ENCODE data around the gene UBE2I. TPM values are rescaled to one million over a fixed set of nuclear protein-coding genes. Genes with fewer than 3 reads are reported as not detected.
A peak's percentile ranks its signal among the peaks of the same experiment; 100 is the strongest.
"Not testable (repeated sequence)": the region's sequence is repeated elsewhere in the genome, so short reads cannot be mapped to it uniquely, and the experiment has no call there.

Gene UBE2I
- total and polyA plus RNA-seq, 4 donors, result 35.7 to 86.7 (median 72.4) TPM

GRCh38 chr16:1264345-1265089 is 44.9 kb upstream of the UBE2I start:
- DNase-seq, result no peak
- no peak for ATAC-seq (ENCODE audit: low FRiP score)
- H3K9me3 ChIP-seq (ENCODE audit: control insufficient read depth, low read length), result no peaks in the 10 kb centered on the region
- H3K36me3 ChIP-seq (ENCODE audit: control insufficient read depth in 1 of 2, insufficient read depth in 2 of 2, low read length in 1 of 2), result no peaks in the 10 kb centered on the region
- no peak overlapping the region for H3K4me3 ChIP-seq (ENCODE audit: low read length in 2 of 2)
- H3K27me3 ChIP-seq (ENCODE audit: control insufficient read depth in 1 of 2, insufficient read depth in 2 of 2, low read length in 1 of 2), result no peaks in the 10 kb centered on the region
- no peak overlapping the region for H3K27ac ChIP-seq (ENCODE audit: low read depth in 1 of 2, low read length in 2 of 2)
- H3K4me1 ChIP-seq (ENCODE audit: control insufficient read depth in 1 of 2, insufficient read depth in 2 of 2, low read length in 2 of 2), result no peaks in the 10 kb centered on the region
- WGBS, 2 donors, result 95 to 96% methylated on average over 16 of the region's 16 CpGs
- intact Hi-C loops (cut with DNase I), result loop anchor here in 1 of 2 donors (10.0 kb wide), 1 partner anchor 50 kb away; no protein-coding TSS in a partner anchor

- Histone ChIP-seq H3K9me3 (ENCODE audit: control insufficient read depth, low read length) (no peaks in the 10 kb centered on the region), H3K27ac (ENCODE audit: low read depth in 1 of 2, low read length in 2 of 2) (no peak overlapping the region), H3K4me3 (ENCODE audit: low read length in 2 of 2) (no peak overlapping the region), H3K36me3 (ENCODE audit: control insufficient read depth in 1 of 2, insufficient read depth in 2 of 2, low read length in 1 of 2) (no peaks in the 10 kb centered on the region), H3K27me3 (ENCODE audit: control insufficient read depth in 1 of 2, insufficient read depth in 2 of 2, low read length in 1 of 2) (no peaks in the 10 kb centered on the region), H3K4me1 (ENCODE audit: control insufficient read depth in 1 of 2, insufficient read depth in 2 of 2, low read length in 2 of 2) (no peaks in the 10 kb centered on the region)
- ATAC-seq (ENCODE audit: low FRiP score) (no peak), DNase-seq (no peak)
- intact Hi-C loops (cut with DNase I), result loop anchor here in 1 of 2 donors (10.0 kb wide), 1 partner anchor 50 kb away; no protein-coding TSS in a partner anchor
- 75 to 82% methylated on average over 13 of the region's 13 CpGs for WGBS, 2 donors
Measured at GRCh38 chr16:1265090-1265630, 44.3 kb upstream of the UBE2I start.

GRCh38 chr16:1265826-1266225 is 43.6 kb upstream of the UBE2I start:
- 88 to 89% methylated on average over 19 of the region's 19 CpGs for WGBS, 2 donors

GRCh38 chr16:1269418-1269817 is 40.0 kb upstream of the UBE2I start:
- intact Hi-C loops (cut with DNase I), result loop anchor here in 1 of 2 donors (10.0 kb wide), 1 partner anchor 55 kb away; no protein-coding TSS in a partner anchor

More at GRCh38 chr16:1265826-1266225, 43.6 kb upstream of the UBE2I start:
- ATAC-seq (ENCODE audit: low FRiP score) (no peak), DNase-seq (no peak)
- no peaks in the 10 kb centered on the region for H3K27me3 ChIP-seq (ENCODE audit: control insufficient read depth in 1 of 2, insufficient read depth in 2 of 2, low read length in 1 of 2)
- no peaks in the 10 kb centered on the region for H3K36me3 ChIP-seq (ENCODE audit: control insufficient read depth in 1 of 2, insufficient read depth in 2 of 2, low read length in 1 of 2)
- H3K4me3 ChIP-seq (ENCODE audit: low read length in 2 of 2), result no peak overlapping the region
- intact Hi-C loops (cut with DNase I), result loop anchor here in 1 of 2 donors (10.0 kb wide), 1 partner anchor 51 kb away; no protein-coding TSS in a partner anchor
- no peaks in the 10 kb centered on the region for H3K9me3 ChIP-seq (ENCODE audit: control insufficient read depth, low read length)
- no peak overlapping the region for H3K27ac ChIP-seq (ENCODE audit: low read depth in 1 of 2, low read length in 2 of 2)
- H3K4me1 ChIP-seq (ENCODE audit: control insufficient read depth in 1 of 2, insufficient read depth in 2 of 2, low read length in 2 of 2), result no peaks in the 10 kb centered on the region

GRCh38 chr16:1271380-1271723 is 38.1 kb upstream of the UBE2I start:
- DNase-seq (peak in 1 of 2 donors; percentile 60), ATAC-seq (ENCODE audit: low FRiP score) (no peak)
- H3K27ac ChIP-seq (ENCODE audit: low read depth in 1 of 2, low read length in 2 of 2), result no peak overlapping the region
- 77 to 78% methylated on average over 12 of the region's 12 CpGs for WGBS, 2 donors
- H3K27me3 ChIP-seq (ENCODE audit: control insufficient read depth in 1 of 2, insufficient read depth in 2 of 2, low read length in 1 of 2), result no peaks in the 10 kb centered on the region
- H3K4me3 ChIP-seq (ENCODE audit: low read length in 2 of 2), result no peak overlapping the region
- intact Hi-C loops (cut with DNase I), result no loop called here
- H3K4me1 ChIP-seq (ENCODE audit: control insufficient read depth in 1 of 2, insufficient read depth in 2 of 2, low read length in 2 of 2), result no peaks in the 10 kb centered on the region
- no peaks in the 10 kb centered on the region for H3K36me3 ChIP-seq (ENCODE audit: control insufficient read depth in 1 of 2, insufficient read depth in 2 of 2, low read length in 1 of 2)
- H3K9me3 ChIP-seq (ENCODE audit: control insufficient read depth, low read length), result no peaks in the 10 kb centered on the region

More at GRCh38 chr16:1269418-1269817, 40.0 kb upstream of the UBE2I start:
- not testable (repeated sequence) for H3K27ac ChIP-seq (ENCODE audit: low read depth in 1 of 2, low read length in 2 of 2); H3K4me3 ChIP-seq (ENCODE audit: low read length in 2 of 2); H3K36me3 ChIP-seq (ENCODE audit: control insufficient read depth in 1 of 2, insufficient read depth in 2 of 2, low read length in 1 of 2); ATAC-seq (ENCODE audit: low FRiP score); H3K27me3 ChIP-seq (ENCODE audit: control insufficient read depth in 1 of 2, insufficient read depth in 2 of 2, low read length in 1 of 2); H3K4me1 ChIP-seq (ENCODE audit: control insufficient read depth in 1 of 2, insufficient read depth in 2 of 2, low read length in 2 of 2); H3K9me3 ChIP-seq (ENCODE audit: control insufficient read depth, low read length); DNase-seq
- WGBS, 2 donors, result 91 to 93% methylated on average over 7 of the region's 7 CpGs

GRCh38 chr16:1271724-1272413 is 37.6 kb upstream of the UBE2I start:
- DNase-seq, result peak in 1 of 2 donors; percentile 80
- ATAC-seq (ENCODE audit: low FRiP score), result peak; percentile 20
- intact Hi-C loops (cut with DNase I); H3K27me3 ChIP-seq (ENCODE audit: control insufficient read depth in 1 of 2, insufficient read depth in 2 of 2, low read length in 1 of 2); H3K36me3 ChIP-seq (ENCODE audit: control insufficient read depth in 1 of 2, insufficient read depth in 2 of 2, low read length in 1 of 2); H3K9me3 ChIP-seq (ENCODE audit: control insufficient read depth, low read length); H3K4me1 ChIP-seq (ENCODE audit: control insufficient read depth in 1 of 2, insufficient read depth in 2 of 2, low read length in 2 of 2); H3K27ac ChIP-seq (ENCODE audit: low read depth in 1 of 2, low read length in 2 of 2); H3K4me3 ChIP-seq (ENCODE audit: low read length in 2 of 2): not testable (repeated sequence)
- 11% methylated on average over 19 of the region's 19 CpGs for WGBS, 2 donors

GRCh38 chr16:1272453-1273198 is 36.8 kb upstream of the UBE2I start:
- H3K27me3 ChIP-seq (ENCODE audit: control insufficient read depth in 1 of 2, insufficient read depth in 2 of 2, low read length in 1 of 2), result no peaks in the 10 kb centered on the region
- 61 to 63% methylated on average over 9 of the region's 9 CpGs for WGBS, 2 donors
- no peak overlapping the region for H3K27ac ChIP-seq (ENCODE audit: low read depth in 1 of 2, low read length in 2 of 2)
- ATAC-seq (ENCODE audit: low FRiP score) (no peak), DNase-seq (no peak)
- H3K9me3 ChIP-seq (ENCODE audit: control insufficient read depth, low read length), result no peaks in the 10 kb centered on the region
- intact Hi-C loops (cut with DNase I), result no loop called here
- no peaks in the 10 kb centered on the region for H3K4me1 ChIP-seq (ENCODE audit: control insufficient read depth in 1 of 2, insufficient read depth in 2 of 2, low read length in 2 of 2)
- H3K36me3 ChIP-seq (ENCODE audit: control insufficient read depth in 1 of 2, insufficient read depth in 2 of 2, low read length in 1 of 2), result no peaks in the 10 kb centered on the region
- no peak overlapping the region for H3K4me3 ChIP-seq (ENCODE audit: low read length in 2 of 2)

- no peaks in the 10 kb centered on the region for H3K36me3 ChIP-seq (ENCODE audit: control insufficient read depth in 1 of 2, insufficient read depth in 2 of 2, low read length in 1 of 2)
- no peak overlapping the region for H3K27ac ChIP-seq (ENCODE audit: low read depth in 1 of 2, low read length in 2 of 2)
- WGBS, 2 donors, result 92 to 94% methylated on average over 15 of the region's 15 CpGs
- intact Hi-C loops (cut with DNase I), result no loop called here
- no peaks in the 10 kb centered on the region for H3K27me3 ChIP-seq (ENCODE audit: control insufficient read depth in 1 of 2, insufficient read depth in 2 of 2, low read length in 1 of 2)
- ATAC-seq (ENCODE audit: low FRiP score), result no peak
- H3K4me1 ChIP-seq (ENCODE audit: control insufficient read depth in 1 of 2, insufficient read depth in 2 of 2, low read length in 2 of 2), result no peaks in the 10 kb centered on the region
- H3K9me3 ChIP-seq (ENCODE audit: control insufficient read depth, low read length), result no peaks in the 10 kb centered on the region
- no peak overlapping the region for H3K4me3 ChIP-seq (ENCODE audit: low read length in 2 of 2)
- no peak for DNase-seq
Measured at GRCh38 chr16:1273816-1274215, 35.6 kb upstream of the UBE2I start.

All from aorta (tissue), 5 donors.